DLD1 (cell line): ENCODE results near the gene SEMA5A.

Source experiments
- in situ Hi-C: cut with HindIII; loops from 2 replicates; pipeline ENCODE4 v1.10.0; 2017; ENCODE audit warnings: low sequenced_read_pairs

Gene SEMA5A

DNA sequence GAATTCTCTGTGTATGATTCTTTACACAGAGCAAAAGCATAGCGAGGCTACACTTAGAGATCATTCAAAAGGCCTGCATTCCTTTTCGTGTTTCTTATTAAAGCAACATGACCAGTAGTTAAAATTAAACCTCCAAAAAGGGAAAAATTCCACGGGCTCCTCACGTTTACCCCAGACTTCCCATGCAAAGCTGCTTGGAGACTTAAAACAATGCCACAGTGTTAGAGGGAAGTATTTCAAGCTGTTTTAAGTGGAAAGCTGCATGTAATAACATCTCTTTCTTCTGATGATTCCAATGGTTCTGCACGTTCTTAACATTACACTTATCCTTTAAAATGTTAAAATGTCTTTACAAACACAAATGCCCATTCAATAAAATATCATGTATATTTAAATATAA lies 405.2 kb downstream of the SEMA5A start:
- in situ Hi-C loops = no loop called here

- in situ Hi-C loops = no loop called here
Observed at GRCh38 chr5:9140202-9140601, 405.7 kb downstream of the SEMA5A start.

- in situ Hi-C loops = no loop called here
Observed at GRCh38 chr5:9139344-9139743, 406.5 kb downstream of the SEMA5A start.

DNA sequence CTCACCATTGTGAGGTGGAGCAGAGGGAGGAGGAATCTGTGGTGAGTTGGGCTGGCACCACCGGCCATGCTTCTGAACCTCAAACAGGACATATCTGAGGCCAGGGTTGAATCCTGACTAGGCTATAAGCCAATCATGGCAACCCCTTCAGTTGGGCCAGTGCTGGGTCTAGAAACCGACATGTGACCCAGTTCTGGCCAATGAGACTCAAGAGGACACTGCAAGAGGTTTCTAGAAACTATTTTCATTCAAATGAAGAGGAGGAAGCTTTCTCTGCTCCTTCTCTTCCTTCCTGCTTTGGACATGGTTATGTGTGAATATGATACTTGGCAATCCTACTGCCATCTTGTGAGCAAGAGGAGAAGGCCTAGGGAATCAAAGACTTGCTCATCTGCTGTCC lies 417.7 kb downstream of the SEMA5A start:
- in situ Hi-C loops = no loop called here

DNA sequence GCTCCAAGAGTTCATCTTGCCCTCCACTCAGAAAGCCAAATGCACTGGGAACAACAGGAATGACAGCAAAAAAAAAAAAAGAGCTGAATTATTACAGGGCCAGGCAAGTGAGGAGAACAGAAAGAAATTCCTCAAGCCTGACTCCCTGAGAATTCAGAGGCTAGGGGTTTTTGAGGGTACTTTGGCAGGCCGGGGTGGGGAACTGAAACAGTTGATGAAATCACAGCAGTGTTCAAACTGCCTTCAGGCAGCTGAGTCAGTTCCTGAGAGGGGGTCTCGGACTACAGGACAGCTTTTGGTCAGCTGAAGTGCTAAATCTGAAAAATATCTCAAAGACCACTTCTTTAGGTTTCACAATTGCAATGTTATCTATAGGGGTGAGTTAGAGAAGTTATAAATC lies 419.4 kb downstream of the SEMA5A start:
- in situ Hi-C loops = no loop called here

DNA sequence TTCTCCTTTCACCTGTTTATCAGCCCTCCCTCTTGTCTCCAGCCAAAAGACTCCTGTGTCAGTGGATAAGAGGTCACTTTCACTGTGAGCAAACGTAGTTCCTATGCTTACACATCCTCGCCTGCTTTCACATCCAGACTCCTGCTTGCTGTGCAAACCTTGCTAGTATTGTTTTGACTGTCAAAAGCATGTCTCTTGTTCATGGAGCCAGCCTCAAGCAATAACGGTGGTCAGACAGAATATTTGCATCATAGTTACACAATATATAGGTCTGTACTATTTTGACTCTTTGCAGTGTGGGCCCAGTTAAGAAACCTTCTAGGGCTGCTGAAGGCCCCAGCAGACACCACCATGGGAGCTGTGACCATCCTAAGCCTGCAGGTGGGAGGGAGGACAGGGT lies 420.0 kb downstream of the SEMA5A start:
- in situ Hi-C loops = no loop called here

- in situ Hi-C loops = no loop called here
Observed at GRCh38 chr5:9124838-9125237, 421.0 kb downstream of the SEMA5A start.

DNA sequence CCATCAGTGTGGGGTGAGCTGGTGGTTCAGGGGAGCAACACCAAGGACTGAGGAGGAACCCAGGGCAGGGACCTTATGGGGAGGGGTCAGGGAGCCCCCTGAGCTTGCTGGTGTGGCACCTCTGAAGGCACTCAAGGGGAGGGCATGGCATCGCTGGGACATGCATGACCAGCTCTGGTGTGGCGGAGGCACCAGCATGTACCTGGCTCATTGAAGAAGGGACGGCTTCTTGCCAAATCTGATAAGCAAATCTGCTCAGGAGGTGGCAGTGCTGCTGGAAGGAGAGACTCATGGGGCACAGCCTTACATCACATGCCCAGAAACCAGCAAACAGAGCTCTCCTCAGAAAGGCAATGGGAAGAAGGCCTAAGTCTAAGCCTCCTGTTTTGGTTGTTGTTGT lies 421.8 kb downstream of the SEMA5A start:
- in situ Hi-C loops = no loop called here

DNA sequence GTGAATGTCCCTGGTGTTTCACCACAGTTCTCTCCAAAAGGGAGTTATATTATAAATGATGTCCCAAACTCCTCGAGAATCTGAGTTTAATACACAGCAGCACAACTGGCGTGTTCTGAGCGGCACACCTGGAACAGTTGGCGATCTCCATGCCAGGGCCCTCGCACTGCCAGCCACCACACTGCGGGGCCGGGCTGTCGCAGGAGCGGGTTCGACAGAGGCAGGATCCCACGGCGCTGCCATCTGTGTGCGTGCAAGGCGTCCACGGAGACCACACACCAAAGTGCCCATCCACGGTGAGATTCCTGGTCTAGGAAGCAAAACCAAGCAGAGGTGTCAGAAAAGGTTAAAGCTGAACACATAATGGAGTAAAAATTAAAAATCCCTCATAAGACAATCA lies 423.3 kb downstream of the SEMA5A start:
- in situ Hi-C loops = no loop called here

GRCh38 chr5:9121597-9121996 lies 424.3 kb downstream of the SEMA5A start:
- in situ Hi-C loops = no loop called here

DNA sequence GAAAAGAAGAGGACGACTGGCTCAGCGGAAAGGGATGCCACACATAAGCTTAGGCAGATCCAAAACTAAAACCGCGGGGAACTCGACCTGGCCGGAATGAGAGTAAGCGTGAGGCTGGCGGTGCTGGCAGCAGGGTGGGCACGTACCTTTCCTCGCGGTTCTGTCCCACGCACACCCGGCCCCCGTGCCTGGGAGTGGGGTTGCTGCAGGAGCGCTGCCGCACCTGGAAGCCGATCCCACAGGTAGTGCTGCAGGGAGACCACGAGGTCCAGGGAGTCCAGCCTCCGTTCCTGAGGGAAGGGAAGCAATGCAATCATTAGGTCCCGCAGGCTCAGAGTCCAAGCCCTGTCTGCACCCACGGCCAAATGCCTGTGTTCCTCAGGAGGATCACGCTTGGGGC lies 427.0 kb downstream of the SEMA5A start:
- in situ Hi-C loops = no loop called here

DNA sequence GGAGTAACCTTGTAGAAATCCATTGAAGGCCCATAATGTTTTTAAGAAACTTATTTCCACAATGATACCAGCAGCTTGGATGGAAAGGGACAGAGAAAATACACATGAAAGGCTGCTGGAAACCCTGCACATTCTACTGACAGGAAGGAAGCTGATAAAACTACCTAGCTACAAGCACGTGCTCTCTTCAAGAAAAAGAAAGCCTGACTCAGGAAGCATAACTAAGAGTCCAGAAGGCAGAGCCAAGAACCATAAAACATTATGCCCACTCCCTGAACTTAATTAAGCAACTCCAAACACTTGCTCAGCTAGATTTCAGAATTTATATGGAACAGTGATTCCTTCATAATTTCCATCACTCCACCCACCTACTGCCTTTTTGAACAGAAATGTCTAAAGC lies 430.8 kb downstream of the SEMA5A start:
- in situ Hi-C loops = no loop called here

- in situ Hi-C loops = no loop called here
Observed at GRCh38 chr5:9112520-9113291, 433.2 kb downstream of the SEMA5A start.

DNA sequence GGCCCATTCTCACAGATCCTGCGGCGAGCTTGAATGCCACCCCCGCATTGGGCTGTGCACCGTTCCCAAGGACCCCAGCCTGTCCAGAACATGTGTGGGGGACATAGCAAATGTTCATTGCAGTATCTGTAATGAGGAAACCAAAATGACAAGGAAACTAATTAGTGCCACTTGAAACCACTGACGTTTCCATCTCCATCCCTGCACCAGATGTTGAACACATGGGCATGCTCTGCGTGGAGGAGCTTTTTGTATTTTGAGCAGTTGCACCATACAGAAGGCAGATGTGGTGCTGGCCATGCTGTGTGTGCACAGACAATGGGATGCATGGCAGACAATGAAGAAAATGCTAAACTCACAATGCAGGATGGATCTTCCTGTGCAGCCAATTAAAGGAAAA lies 437.7 kb downstream of the SEMA5A start:
- in situ Hi-C loops = no loop called here

GRCh38 chr5:9105851-9106250 lies 440.0 kb downstream of the SEMA5A start:
- in situ Hi-C loops = no loop called here

DNA sequence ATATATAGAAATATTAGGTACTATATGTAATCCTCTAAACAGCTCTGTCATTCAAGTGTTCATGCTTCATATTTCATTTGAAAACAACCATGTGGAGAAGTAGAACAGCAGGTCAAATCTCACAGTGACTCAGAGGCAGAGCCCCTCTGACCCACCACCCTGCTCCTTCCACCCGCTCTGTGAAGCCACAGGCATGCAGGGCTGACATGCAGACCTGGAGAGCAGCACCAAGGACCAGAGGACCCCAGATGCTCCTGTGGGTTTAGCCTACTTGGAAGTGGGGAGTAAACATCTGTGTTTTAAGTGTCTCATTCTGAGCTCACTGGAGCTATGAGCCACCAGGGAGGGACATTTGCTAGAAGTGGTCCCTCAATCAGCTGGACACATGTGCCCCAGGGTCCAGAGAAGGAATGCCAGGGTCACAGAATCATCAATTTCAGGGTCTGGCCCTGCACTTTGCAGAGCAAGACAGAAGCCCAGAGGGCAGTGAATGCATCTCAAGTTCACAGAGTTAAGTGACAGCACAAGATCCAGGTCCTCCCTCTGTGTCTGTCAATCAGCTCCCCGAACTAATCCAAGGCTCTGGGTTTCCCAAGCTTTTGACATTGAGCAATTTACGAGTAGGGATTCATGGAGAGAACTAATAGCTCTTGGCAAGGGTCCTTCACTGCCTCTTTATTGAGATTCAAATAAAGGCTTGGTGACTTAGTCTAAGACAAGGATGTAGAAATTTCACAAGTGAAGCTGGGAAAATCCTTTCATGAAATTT lies 441.1 kb downstream of the SEMA5A start:
- in situ Hi-C loops = no loop called here

- in situ Hi-C loops = no loop called here
Observed at GRCh38 chr5:9103290-9103689, 442.6 kb downstream of the SEMA5A start.

DNA sequence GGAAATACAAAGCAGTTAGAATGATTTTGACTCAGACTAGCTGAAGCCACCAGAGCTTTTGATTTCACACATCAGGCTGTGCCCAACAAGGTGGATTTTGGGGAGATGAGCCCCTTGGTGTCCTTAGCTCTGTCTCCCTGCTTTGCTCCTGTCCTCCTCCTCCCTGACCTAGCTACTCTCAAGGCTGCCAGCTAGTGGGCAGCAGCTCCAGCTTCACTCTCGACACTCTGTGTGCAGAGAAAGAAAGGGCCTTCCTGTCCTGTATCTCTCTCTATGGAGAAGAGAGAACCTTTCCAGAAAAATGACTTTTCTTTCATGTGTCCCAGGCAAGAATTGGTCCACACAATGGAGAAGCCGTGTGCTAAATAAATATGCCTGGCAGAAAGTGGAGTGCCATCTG lies 446.2 kb downstream of the SEMA5A start:
- in situ Hi-C loops = no loop called here

- in situ Hi-C loops = no loop called here
Observed at GRCh38 chr5:9098990-9099389, 446.9 kb downstream of the SEMA5A start.

DNA sequence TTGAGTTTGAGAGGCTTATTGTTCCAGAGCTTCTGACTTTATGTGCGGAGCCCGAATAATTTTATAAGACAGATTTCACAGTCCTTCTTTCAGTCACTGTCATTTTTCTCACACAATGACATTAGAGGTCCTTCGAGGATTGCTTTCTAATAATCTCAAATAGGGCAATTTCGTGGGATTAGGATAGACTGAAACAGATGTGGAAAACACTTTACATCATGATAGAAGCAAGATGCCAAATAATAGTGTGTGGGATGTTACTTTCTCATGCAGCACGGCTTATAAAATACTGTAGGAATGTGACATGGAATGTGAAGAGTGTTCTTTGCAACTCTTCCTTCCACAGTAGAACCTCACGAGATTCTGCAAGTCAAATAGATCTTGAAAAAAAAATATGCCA lies 451.3 kb downstream of the SEMA5A start:
- in situ Hi-C loops = no loop called here

DNA sequence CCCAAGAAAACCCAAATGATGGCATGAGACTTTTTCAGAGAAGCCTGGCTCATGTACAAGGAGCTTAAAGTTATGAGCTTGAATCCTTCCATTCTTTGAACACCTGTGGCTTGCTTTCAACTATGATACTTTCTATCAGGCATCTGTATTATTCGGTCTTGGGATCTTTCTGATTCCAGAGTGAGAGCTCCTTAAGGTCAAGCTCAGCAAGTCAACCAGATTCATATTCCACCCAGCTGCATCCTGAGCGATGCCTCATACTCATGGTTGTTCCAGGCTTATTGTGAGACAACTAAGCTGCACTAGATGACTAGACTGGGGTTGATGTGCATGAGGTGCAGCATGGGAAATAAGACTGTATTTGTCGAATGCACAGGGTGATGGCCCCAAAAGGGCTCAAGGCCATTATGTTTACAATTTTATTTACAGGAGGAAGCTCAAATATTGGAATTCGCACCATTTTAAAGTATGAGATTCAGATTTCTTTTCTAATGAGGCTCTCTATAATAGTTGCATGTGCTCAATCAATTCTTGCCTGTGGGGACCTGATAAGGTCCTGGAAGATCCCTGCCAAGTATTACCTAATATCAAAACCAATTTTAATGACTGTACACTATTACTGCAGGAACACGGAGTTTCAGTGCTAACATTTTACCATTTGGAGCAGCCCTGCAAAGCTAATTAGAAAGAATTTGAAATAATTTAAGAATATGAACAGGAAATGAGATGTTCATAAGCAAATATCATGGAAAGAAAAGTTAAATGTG lies 453.8 kb downstream of the SEMA5A start:
- in situ Hi-C loops = no loop called here
